NCI-H2029 treated with DMSO at 0.1 percent for 48 hours (cell line): Measurements from ENCODE around the gene ZNF221.

Experiments
- DNase-seq: peaks from one replicate; lab custom pipeline; 2025; lab: John Stamatoyannopoulos, UW

Gene ZNF221

GRCh38 chr19:43957891-43958290, 6.9 kb downstream of the ZNF221 start:
- no peak for DNase-seq

GRCh38 chr19:43960411-43960810, 9.4 kb downstream of the ZNF221 start:
- DNase-seq = no peak

- no peak for DNase-seq
Measured at GRCh38 chr19:43966079-43966694, 15.2 kb downstream of the ZNF221 start.

- DNase-seq = no peak
Measured at GRCh38 chr19:43976732-43977131, 25.7 kb downstream of the ZNF221 start.

- DNase-seq = no peak
Measured at GRCh38 chr19:43983544-43983911, 32.5 kb downstream of the ZNF221 start.

- DNase-seq = peak; percentile 89
Measured at GRCh38 chr19:43983912-43984686, 33.1 kb downstream of the ZNF221 start, which contains the start of gene ZNF155. Gene ZNF155 (plus strand): TSS chr19:43984188. CDS start chr19:43988544, 4,356 bp downstream.

GRCh38 chr19:43984687-43985000, 33.6 kb downstream of the ZNF221 start:
- DNase-seq = no peak

- no peak for DNase-seq
Measured at GRCh38 chr19:43997631-43998290, 46.7 kb downstream of the ZNF221 start.

GRCh38 chr19:44002212-44002565, 51.2 kb downstream of the ZNF221 start:
- DNase-seq = no peak

- DNase-seq = peak; percentile 87
Measured at GRCh38 chr19:44002566-44003460, 51.8 kb downstream of the ZNF221 start, which contains the start of gene ZNF230. Gene ZNF230 (plus strand): TSS chr19:44002957. CDS start chr19:44007079, 4,122 bp downstream.

- no peak for DNase-seq
Measured at GRCh38 chr19:44003461-44004009, 52.5 kb downstream of the ZNF221 start.

- DNase-seq = no peak
Measured at GRCh38 chr19:44005973-44006372, 54.9 kb downstream of the ZNF221 start.

- DNase-seq = no peak
Measured at GRCh38 chr19:44007473-44007872, 56.4 kb downstream of the ZNF221 start.

- DNase-seq = no peak
Measured at GRCh38 chr19:44010468-44010867, 59.4 kb downstream of the ZNF221 start.
